ENCODE results near the gene BAMBI. TPM values are rescaled to one million over a fixed set of nuclear protein-coding genes. Genes with fewer than 3 reads are reported as not detected.

Gene BAMBI, protein sequence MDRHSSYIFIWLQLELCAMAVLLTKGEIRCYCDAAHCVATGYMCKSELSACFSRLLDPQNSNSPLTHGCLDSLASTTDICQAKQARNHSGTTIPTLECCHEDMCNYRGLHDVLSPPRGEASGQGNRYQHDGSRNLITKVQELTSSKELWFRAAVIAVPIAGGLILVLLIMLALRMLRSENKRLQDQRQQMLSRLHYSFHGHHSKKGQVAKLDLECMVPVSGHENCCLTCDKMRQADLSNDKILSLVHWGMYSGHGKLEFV
- polyA plus RNA-seq (2011; rRNA removed) (5.1 and 6.0 TPM in 2 replicates), polyA minus RNA-seq (2011; rRNA and poly(A)+ RNA removed) (1.5 and 2.0 TPM in 2 replicates)

DNA sequence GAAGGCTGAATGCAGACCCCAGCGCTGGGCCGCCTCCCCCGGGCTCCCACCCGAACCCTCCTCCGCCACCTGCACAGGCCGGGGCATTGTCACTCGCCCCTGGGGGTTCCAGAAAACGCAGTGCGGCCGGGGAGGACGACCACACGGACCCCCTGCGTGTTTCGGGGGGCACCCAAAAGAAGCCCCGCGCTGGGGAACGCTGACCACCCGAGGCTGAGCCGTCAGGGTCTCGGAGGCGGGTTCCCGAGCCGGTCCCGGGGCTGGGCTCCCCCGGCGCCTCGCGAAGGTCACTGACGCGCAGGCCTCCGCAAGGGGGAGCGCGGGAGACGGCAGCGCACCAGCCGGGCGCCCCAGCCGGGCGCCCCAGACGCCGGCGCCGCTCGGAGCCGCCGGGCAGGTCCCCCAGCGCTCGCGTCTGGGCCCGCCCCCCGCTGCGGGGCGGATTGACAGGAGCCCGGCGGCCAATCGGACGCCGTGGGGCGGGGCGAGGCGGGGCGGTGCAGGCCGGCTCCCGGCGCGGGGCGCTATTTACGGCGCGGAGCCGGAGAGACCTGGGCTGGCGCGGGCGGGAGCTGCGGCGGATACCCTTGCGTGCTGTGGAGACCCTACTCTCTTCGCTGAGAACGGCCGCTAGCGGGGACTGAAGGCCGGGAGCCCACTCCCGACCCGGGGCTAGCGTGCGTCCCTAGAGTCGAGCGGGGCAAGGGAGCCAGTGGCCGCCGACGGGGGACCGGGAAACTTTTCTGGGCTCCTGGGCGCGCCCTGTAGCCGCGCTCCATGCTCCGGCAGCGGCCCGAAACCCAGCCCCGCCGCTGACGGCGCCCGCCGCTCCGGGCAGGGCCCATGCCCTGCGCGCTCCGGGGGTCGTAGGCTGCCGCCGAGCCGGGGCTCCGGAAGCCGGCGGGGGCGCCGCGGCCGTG lies at the start of gene BAMBI:
Gene BAMBI, plus strand, starts transcription at position 554 of the 920 bp plus-strand sequence. CDS start 377 bp downstream, outside the sequence.
- DNase-seq (ENCODE audit: low read depth): no peak
- Histone ChIP-seq H3K27me3 (ENCODE audit: control insufficient read depth, insufficient read depth, low read length) (peaks cover 20% of the 10 kb centered on the region), H3K36me3 (ENCODE audit: control insufficient read depth, insufficient read depth, low read length) (peaks cover 2% of the 10 kb centered on the region), H3K4me3 (ENCODE audit: low read depth, low read length) (peak within 1 kb of the TSS; percentile 86)
- peak; percentile 47 for TF ChIP-seq CTCF (IDR thresholded peaks at IDR 0.05; ENCODE audit: insufficient read depth, low read depth, low read length)
- ChIA-PET CTCF (interaction anchor here (0.5 to 3.5 kb wide), 24 partner anchors 9 to 771 kb away, joined by 3 to 22 read pairs (median 3); no protein-coding TSS in a partner anchor), POLR2A (no interaction called here)

DNA sequence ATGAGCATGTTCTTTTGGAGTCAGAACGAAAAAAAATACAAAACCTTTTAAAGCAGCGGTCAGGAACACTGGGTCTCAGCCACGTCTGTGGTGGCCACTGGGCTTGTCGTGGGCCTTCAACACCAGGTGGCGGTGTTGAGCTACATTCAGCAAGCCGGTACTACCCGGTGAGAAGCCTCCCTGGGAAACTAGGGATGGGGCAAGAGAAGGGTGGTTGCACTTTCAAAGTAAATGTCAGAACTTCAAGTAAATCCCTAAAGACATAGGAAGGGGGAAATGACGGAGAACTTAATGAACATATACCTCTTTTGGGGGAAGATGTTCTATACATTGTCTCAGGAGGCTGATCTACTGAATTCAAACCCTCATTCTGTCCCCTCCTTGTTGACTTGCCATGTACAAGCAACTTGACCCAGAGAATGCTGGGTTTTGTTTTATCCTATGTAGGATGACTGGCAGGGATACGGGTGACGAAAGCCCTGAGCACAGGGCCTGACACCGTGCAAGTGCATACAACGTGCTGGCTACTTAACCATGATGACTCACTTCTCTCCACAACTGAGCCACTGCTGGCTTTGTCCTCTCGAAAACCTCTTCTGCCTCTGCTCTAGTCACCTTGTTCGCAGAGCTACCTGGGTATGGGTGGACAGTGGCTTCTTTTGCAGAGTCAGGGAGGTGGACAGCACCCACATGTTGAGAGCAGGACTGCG lies 49.0 kb upstream of the BAMBI start:
- H3K4me3 ChIP-seq (ENCODE audit: low read depth, low read length): no peak overlapping the region
- CTCF ChIA-PET: interaction anchor here (0.7 to 4.1 kb wide), 18 partner anchors 8 to 894 kb away, joined by 3 to 26 read pairs (median 3); no protein-coding TSS in a partner anchor
- H3K36me3 ChIP-seq (ENCODE audit: control insufficient read depth, insufficient read depth, low read length): no peaks in the 10 kb centered on the region
- H3K27me3 ChIP-seq (ENCODE audit: control insufficient read depth, insufficient read depth, low read length): peaks cover 6% of the 10 kb centered on the region
- DNase-seq (ENCODE audit: low read depth): no peak
- POLR2A ChIA-PET: interaction anchor here (0.5 kb wide), 1 partner anchor 72 kb away, joined by 3 read pairs; no protein-coding TSS in a partner anchor
- TF ChIP-seq CTCF (IDR thresholded peaks at IDR 0.05; ENCODE audit: insufficient read depth, low read depth, low read length): peak; percentile 94

- ChIA-PET POLR2A (interaction anchor here (1.0 kb wide), 1 partner anchor 32 kb away, joined by 3 read pairs; no protein-coding TSS in a partner anchor), CTCF (interaction anchor here (1.1 to 1.8 kb wide), 5 partner anchors 14 to 687 kb away, joined by 3 to 8 read pairs (median 3); no protein-coding TSS in a partner anchor)
- no peak overlapping the region for H3K4me3 ChIP-seq (ENCODE audit: low read depth, low read length)
- H3K36me3 ChIP-seq (ENCODE audit: control insufficient read depth, insufficient read depth, low read length): no peaks in the 10 kb centered on the region
- no peak for DNase-seq (ENCODE audit: low read depth)
- peaks cover 11% of the 10 kb centered on the region for H3K27me3 ChIP-seq (ENCODE audit: control insufficient read depth, insufficient read depth, low read length)
- TF ChIP-seq CTCF (IDR thresholded peaks at IDR 0.05; ENCODE audit: insufficient read depth, low read depth, low read length): no peak
Observed at GRCh38 chr10:28631896-28632583, 45.3 kb upstream of the BAMBI start.

GRCh38 chr10:28632584-28632945 lies 44.8 kb upstream of the BAMBI start:
- no peak for TF ChIP-seq CTCF (IDR thresholded peaks at IDR 0.05; ENCODE audit: insufficient read depth, low read depth, low read length)
- POLR2A ChIA-PET: interaction anchor here (1.0 kb wide), 1 partner anchor 31 kb away, joined by 3 read pairs; no protein-coding TSS in a partner anchor
- no peaks in the 10 kb centered on the region for H3K36me3 ChIP-seq (ENCODE audit: control insufficient read depth, insufficient read depth, low read length)
- DNase-seq (ENCODE audit: low read depth): no peak
- peaks cover 11% of the 10 kb centered on the region for H3K27me3 ChIP-seq (ENCODE audit: control insufficient read depth, insufficient read depth, low read length)
- CTCF ChIA-PET: interaction anchor here (1.1 to 1.8 kb wide), 4 partner anchors 13 to 686 kb away, joined by 3 to 8 read pairs (median 4); no protein-coding TSS in a partner anchor
- no peak overlapping the region for H3K4me3 ChIP-seq (ENCODE audit: low read depth, low read length)

Data from BJ (cell line).